GM19324 (cell line): Measurements from ENCODE around the gene PGLYRP1.

Experiments
- ATAC-seq: cut with Tn5 transposase; IDR thresholded peaks from one replicate; pipeline ENCODE4 v1.9.1; 2021; ENCODE audit warnings: mild to moderate bottlenecking, moderate library complexity; ENCODE audit not compliant: unreplicated experiment, low FRiP score

Gene PGLYRP1

DNA sequence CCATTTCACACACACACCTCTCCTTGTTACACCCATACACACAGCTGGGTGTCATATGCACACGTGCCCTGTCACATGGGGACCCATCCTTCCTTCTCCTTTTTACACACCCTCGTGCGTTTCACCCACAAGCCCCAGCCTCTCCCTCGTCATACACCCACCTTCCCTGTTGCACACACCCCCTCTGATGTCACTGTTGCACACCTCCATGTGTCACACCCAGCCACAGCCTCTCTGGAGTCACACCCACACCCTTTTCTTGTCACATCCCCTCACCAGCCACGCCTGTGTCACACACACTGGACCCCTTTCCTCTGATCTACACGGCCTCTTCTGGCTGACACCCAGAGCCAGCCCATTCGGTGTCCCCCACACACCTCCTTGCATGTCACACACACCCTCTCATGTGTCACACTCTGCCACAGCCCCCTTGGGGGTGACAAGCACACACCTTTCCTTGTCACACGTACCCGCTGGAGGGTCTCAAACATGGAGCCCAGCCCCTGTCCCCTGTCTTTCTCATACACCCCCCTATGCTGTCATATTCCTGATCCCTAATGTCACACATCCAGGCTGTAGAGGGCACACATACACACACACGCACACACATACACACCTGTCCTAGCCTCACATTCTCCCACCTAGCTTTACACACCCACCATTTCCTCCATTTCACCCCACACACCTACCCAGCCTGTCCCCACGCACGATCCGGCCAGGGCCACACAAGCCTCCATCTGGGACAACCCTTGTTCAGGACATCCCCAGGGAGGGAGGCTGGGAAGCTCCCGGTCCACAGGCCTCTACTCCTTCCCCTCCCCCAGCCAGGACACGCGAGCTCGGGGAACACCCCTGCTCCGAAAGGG is 50.5 kb downstream of the PGLYRP1 start:
- ATAC-seq: no peak

DNA sequence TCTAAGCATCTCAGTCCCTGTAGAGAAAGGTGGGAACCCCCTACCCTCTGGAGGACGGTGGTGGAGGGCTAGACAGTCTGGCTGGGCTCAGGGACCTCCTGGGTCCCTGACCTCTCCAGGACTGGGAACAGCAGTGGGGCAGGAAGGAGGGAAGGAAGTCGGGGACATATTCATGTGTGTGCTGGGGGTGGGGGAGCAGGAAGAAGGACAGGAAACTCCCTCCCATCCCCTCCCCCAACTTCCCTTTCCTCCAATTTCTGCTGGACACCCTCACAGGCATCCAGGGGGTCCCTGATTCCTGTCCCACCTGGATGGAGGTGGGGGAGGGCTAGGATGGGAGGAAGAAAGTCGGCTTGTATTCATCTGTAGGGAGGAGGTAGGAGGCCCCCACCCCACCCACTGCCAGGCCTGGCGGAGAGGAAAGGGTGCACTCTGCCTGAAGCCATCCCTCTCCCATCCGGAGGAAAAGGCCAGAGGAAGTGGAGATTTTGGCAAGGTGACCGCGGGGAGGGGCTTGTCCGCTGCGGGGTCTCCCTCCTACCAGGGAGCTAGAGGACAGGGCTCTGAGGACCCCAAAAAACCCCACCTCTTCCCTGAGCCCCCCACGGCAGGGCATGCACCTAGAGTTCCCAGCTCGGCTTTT is 51.5 kb downstream of the PGLYRP1 start:
- no peak for ATAC-seq

DNA sequence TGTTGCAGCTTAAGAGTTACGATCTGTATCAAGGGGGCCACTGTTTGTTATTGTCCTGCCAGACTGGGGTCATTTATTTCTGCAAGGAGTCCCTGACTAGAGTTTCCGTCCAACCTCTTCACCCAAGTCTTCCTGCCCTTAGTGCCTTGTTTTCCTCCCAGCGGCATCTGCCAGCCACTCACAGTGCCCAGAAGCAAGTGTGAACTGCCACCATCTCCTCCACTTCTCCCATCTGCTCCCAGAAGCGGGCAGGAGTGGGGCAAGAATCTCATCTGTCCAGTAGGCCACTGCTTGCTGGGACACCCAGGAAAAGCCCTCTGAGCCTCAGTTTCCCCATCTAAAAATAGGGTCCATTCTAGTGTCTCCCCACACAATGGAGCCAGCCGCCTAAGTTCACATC is 53.2 kb downstream of the PGLYRP1 start:
- ATAC-seq: no peak
